ENCODE results near the gene AK3. TPM values are rescaled to one million over a fixed set of nuclear protein-coding genes. Genes with fewer than 3 reads are reported as not detected.

The AK3 gene
- polyA plus RNA-seq, 3 donors = 3.7 to 14.5 (median 13.8) TPM

GRCh38 chr9:4732890-4733289 is 8.1 kb downstream of the AK3 start:
- Histone ChIP-seq H3K4me1 (ENCODE audit: control insufficient read depth in 1 of 2, insufficient read depth in 2 of 2, low read length in 2 of 2) (no peaks in the 10 kb centered on the region), H3K36me3 (replicated peaks in 1 of 2; ENCODE audit: control insufficient read depth in 1 of 2, insufficient read depth in 2 of 2, low read length in 2 of 2) (no peaks in the 10 kb centered on the region), H2AFZ (ENCODE audit: insufficient read depth, low read depth, low read length, poor library complexity, severe bottlenecking) (no peak overlapping the region), H3K27me3 (ENCODE audit: control insufficient read depth in 2 of 2, insufficient read depth in 2 of 2, low read length in 2 of 2) (no peaks in the 10 kb centered on the region), H3K4me2 (replicated peaks; ENCODE audit: extremely low read depth, low read length, poor library complexity, severe bottlenecking) (no peak overlapping the region), H3K27ac (ENCODE audit: low read depth in 1 of 2, low read length in 2 of 2) (no peak overlapping the region), H3K9ac (ENCODE audit: insufficient read depth, low read length, poor library complexity, severe bottlenecking) (no peak overlapping the region), H3K9me3 (replicated peaks in 1 of 2; ENCODE audit: control insufficient read depth in 1 of 2, insufficient read depth in 1 of 2, low read length in 2 of 2) (no peaks in the 10 kb centered on the region), H3K4me3 (replicated peaks in 1 of 3; ENCODE audit: low read depth in 2 of 3, low read length in 3 of 3) (no peak overlapping the region), H4K20me1 (ENCODE audit: insufficient read depth, low read length) (no peaks in the 10 kb centered on the region), H3K79me2 (ENCODE audit: insufficient read depth, low read length) (peaks cover 16% of the 10 kb centered on the region)
- WGBS (ENCODE audit: insufficient coverage) = no CpG with 5 or more reads among the region's 1 CpG
- no peak for DNase-seq
- H3K4me3 Mint-ChIP-seq = no peak overlapping the region
- H3K27me3 Mint-ChIP-seq (ENCODE audit: low read depth in 3 of 3) = no peaks in the 10 kb centered on the region
- peaks cover 6% of the 10 kb centered on the region for H3K4me1 Mint-ChIP-seq
- H3K36me3 Mint-ChIP-seq = peaks cover 3 to 5% of the 10 kb centered on the region in 2 donors
- H3K9me3 Mint-ChIP-seq = no peaks in the 10 kb centered on the region
- no peak for TF ChIP-seq CTCF (IDR thresholded peaks at IDR 0.05)
- H3K27ac Mint-ChIP-seq = no peak overlapping the region
- intact Hi-C loops (cut with micrococcal nuclease) = no loop called here

- intact Hi-C loops (cut with micrococcal nuclease) = no loop called here
- peaks cover under 1% of the 10 kb centered on the region for H3K4me1 Mint-ChIP-seq
- H3K27ac ChIP-seq (ENCODE audit: low read depth in 1 of 2, low read length in 2 of 2) = no peak overlapping the region
- peaks cover 1 to 9% of the 10 kb centered on the region in 2 donors for H3K36me3 Mint-ChIP-seq
- no peak overlapping the region for H3K4me2 ChIP-seq (replicated peaks; ENCODE audit: extremely low read depth, low read length, poor library complexity, severe bottlenecking)
- no peaks in the 10 kb centered on the region for H3K36me3 ChIP-seq (replicated peaks in 1 of 2; ENCODE audit: control insufficient read depth in 1 of 2, insufficient read depth in 2 of 2, low read length in 2 of 2)
- peaks cover 14% of the 10 kb centered on the region for H3K79me2 ChIP-seq (ENCODE audit: insufficient read depth, low read length)
- H3K4me3 ChIP-seq (replicated peaks in 1 of 3; ENCODE audit: low read depth in 2 of 3, low read length in 3 of 3) = no peak overlapping the region
- no peak overlapping the region for H3K9ac ChIP-seq (ENCODE audit: insufficient read depth, low read length, poor library complexity, severe bottlenecking)
- no peaks in the 10 kb centered on the region for H3K27me3 ChIP-seq (ENCODE audit: control insufficient read depth in 2 of 2, insufficient read depth in 2 of 2, low read length in 2 of 2)
- H4K20me1 ChIP-seq (ENCODE audit: insufficient read depth, low read length) = no peaks in the 10 kb centered on the region
- no peak overlapping the region for H3K4me3 Mint-ChIP-seq
- no CpG with 5 or more reads among the region's 1 CpG for WGBS (ENCODE audit: insufficient coverage)
- no peak for DNase-seq
- TF ChIP-seq CTCF (IDR thresholded peaks at IDR 0.05) = no peak
- H3K9me3 ChIP-seq (replicated peaks in 1 of 2; ENCODE audit: control insufficient read depth in 1 of 2, insufficient read depth in 1 of 2, low read length in 2 of 2) = no peaks in the 10 kb centered on the region
- no peaks in the 10 kb centered on the region for H3K4me1 ChIP-seq (ENCODE audit: control insufficient read depth in 1 of 2, insufficient read depth in 2 of 2, low read length in 2 of 2)
- no peaks in the 10 kb centered on the region for H3K9me3 Mint-ChIP-seq
- H2AFZ ChIP-seq (ENCODE audit: insufficient read depth, low read depth, low read length, poor library complexity, severe bottlenecking) = no peak overlapping the region
- no peaks in the 10 kb centered on the region for H3K27me3 Mint-ChIP-seq (ENCODE audit: low read depth in 3 of 3)
- no peak overlapping the region for H3K27ac Mint-ChIP-seq
These were observed 13.4 kb downstream of the AK3 start for GRCh38 chr9:4727593-4727992.
